Endothelial cell of umbilical vein (primary cell): Measurements from ENCODE around the gene IRF1.

Experiments
- EZH2 ChIP-seq: IDR thresholded peaks from 2 replicates; pipeline ENCODE4 v1.6.1; 2012; ENCODE audit warnings: borderline replicate concordance, low read depth, mild to moderate bottlenecking, moderate library complexity, low read length, inconsistent platforms; ENCODE audit not compliant: severe bottlenecking
- GATA2 ChIP-seq: IDR thresholded peaks from 2 replicates; pipeline ENCODE4 v1.7.0; 2011; ENCODE audit warnings: low read depth, mild to moderate bottlenecking, moderate library complexity, mixed read lengths, low read length; ENCODE audit not compliant: insufficient read length, insufficient read depth
- POLR2AphosphoS5 ChIP-seq: IDR thresholded peaks from 2 replicates; pipeline ENCODE4 v1.6.1; 2012; ENCODE audit warnings: low read depth, mild to moderate bottlenecking, control low read depth, low read length, moderate library complexity; ENCODE audit not compliant: insufficient read depth
- TF ChIP-seq, protein P1 (sequence below), 2 donors: IDR thresholded peaks; 1 replicate in 1 of 2; 2 replicates in 1 of 2; pipeline ENCODE4 v1.5.1; 2011; ENCODE audit warnings: low read length in 2 of 2, mild to moderate bottlenecking in 2 of 2, moderate library complexity in 2 of 2, control low read depth in 1 of 2, inconsistent platforms in 1 of 2, low read depth in 1 of 2; ENCODE audit not compliant: insufficient read depth in 1 of 2; ENCODE audit errors: extremely low read depth in 1 of 2

DNA sequence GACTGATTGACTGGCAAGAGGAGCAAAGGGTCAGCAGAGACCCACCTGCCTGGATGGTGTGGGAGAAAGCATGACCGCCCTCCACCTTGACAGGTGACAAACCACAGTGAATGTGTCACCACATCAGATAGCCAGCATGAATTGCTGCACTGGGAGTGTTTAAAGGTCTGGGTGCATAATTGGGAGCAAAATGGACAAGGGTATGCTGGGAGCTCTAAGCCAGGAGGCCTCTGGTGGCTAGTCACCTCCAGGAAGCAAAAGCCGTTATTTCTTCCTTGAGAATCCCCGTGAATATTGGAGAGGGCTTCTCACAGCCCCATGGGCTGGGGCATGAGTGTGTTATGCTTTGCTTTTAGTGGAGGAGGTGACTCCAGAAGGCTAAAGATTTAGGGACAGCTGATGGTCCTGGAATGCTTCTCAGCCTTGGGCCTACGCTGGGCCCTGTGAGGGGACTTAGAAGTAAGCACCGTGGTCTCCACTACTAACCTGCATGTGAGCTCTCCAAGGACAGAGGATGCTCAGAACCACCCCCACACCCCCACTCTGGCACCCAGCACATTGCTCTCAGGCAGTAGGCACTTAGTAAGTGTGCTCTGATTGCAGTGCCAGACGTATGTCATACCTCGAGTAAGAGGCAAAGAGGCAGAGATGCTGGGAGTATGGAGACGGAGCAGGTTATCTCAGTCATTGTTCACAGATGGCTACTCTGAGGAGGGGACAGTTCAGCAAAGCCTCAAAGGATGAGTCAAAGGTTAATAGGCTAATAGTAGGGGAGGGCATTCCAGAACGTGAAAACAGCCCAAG lies 9.1 kb upstream of the IRF1 start:
- TF ChIP-seq EZH2 (no peak), GATA2 (no peak), POLR2AphosphoS5 (no peak)
- TF ChIP-seq, protein P1, sequence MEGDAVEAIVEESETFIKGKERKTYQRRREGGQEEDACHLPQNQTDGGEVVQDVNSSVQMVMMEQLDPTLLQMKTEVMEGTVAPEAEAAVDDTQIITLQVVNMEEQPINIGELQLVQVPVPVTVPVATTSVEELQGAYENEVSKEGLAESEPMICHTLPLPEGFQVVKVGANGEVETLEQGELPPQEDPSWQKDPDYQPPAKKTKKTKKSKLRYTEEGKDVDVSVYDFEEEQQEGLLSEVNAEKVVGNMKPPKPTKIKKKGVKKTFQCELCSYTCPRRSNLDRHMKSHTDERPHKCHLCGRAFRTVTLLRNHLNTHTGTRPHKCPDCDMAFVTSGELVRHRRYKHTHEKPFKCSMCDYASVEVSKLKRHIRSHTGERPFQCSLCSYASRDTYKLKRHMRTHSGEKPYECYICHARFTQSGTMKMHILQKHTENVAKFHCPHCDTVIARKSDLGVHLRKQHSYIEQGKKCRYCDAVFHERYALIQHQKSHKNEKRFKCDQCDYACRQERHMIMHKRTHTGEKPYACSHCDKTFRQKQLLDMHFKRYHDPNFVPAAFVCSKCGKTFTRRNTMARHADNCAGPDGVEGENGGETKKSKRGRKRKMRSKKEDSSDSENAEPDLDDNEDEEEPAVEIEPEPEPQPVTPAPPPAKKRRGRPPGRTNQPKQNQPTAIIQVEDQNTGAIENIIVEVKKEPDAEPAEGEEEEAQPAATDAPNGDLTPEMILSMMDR (IDR thresholded peaks at IDR 0.05; ENCODE audit: extremely low read depth in 1 of 2, insufficient read depth in 1 of 2, low read depth in 1 of 2, low read length in 2 of 2) = no peak
